Brain pericyte (primary cell): ENCODE data around the gene SGK1.
A peak's percentile ranks its signal among the peaks of the same experiment; 100 is the strongest.
"Not testable (repeated sequence)": the region's sequence is repeated elsewhere in the genome, so short reads cannot be mapped to it uniquely, and the experiment has no call there.

Experiments
- DNase-seq: peaks from one replicate; pipeline ENCODE4 v3.0.0-alpha.2; 2012; ENCODE audit warnings: low read depth, low spot score

SGK1 gene

GRCh38 chr6:134190883-134191282 lies 127.0 kb downstream of the SGK1 start:
- no peak for DNase-seq

- no peak for DNase-seq
These were observed 130.2 kb downstream of the SGK1 start for GRCh38 chr6:134187751-134188150.

GRCh38 chr6:134187154-134187553 lies 130.8 kb downstream of the SGK1 start:
- no peak for DNase-seq

- DNase-seq: no peak
These were observed 131.6 kb downstream of the SGK1 start for GRCh38 chr6:134186355-134186754.

- DNase-seq: no peak
These were observed 132.6 kb downstream of the SGK1 start for GRCh38 chr6:134185277-134185676.

GRCh38 chr6:134183844-134184243 lies 134.1 kb downstream of the SGK1 start:
- no peak for DNase-seq

GRCh38 chr6:134182528-134182927 lies 135.4 kb downstream of the SGK1 start:
- no peak for DNase-seq

GRCh38 chr6:134181726-134182125 lies 136.2 kb downstream of the SGK1 start:
- DNase-seq: not testable (repeated sequence)

- DNase-seq: not testable (repeated sequence)
These were observed 136.7 kb downstream of the SGK1 start for GRCh38 chr6:134181251-134181650.

GRCh38 chr6:134180540-134180939 lies 137.4 kb downstream of the SGK1 start:
- DNase-seq: not testable (repeated sequence)

- peak; percentile 68 for DNase-seq
These were observed 139.5 kb downstream of the SGK1 start for GRCh38 chr6:134178161-134179044.

- no peak for DNase-seq
These were observed 140.2 kb downstream of the SGK1 start for GRCh38 chr6:134177753-134178160.

- no peak for DNase-seq
These were observed 140.7 kb downstream of the SGK1 start for GRCh38 chr6:134177236-134177635.

GRCh38 chr6:134176264-134176975 lies 141.5 kb downstream of the SGK1 start:
- no peak for DNase-seq

GRCh38 chr6:134175532-134176263 lies 142.2 kb downstream of the SGK1 start:
- DNase-seq: no peak

- DNase-seq: peak; percentile 67
These were observed 143.0 kb downstream of the SGK1 start for GRCh38 chr6:134174672-134175531.

GRCh38 chr6:134173936-134174671 lies 143.8 kb downstream of the SGK1 start:
- DNase-seq: peak; percentile 69

GRCh38 chr6:134173366-134173725 lies 144.6 kb downstream of the SGK1 start:
- DNase-seq: no peak

GRCh38 chr6:134172706-134173365 lies 145.1 kb downstream of the SGK1 start:
- no peak for DNase-seq
